SU-DHL-6 (cell line): Measurements from ENCODE around the gene ZNF574.

ENCODE experiments used
- H2AFZ ChIP-seq: fragments of 200-600 bp; sonication (generic); 2 replicates; pipeline ENCODE4 v1.6.1; 2014; ENCODE audit warnings: low read depth, mild to moderate bottlenecking, moderate library complexity, mixed read lengths, antibody characterized with exemption, low read length; ENCODE audit not compliant: severe bottlenecking
- H3F3A ChIP-seq: fragments of 200-600 bp; shearing (Covaris generic); 2 replicates; pipeline ENCODE4 v1.6.0; 2016; ENCODE audit warnings: antibody characterized with exemption, mild to moderate bottlenecking; ENCODE audit not compliant: insufficient read depth
- H3K27ac ChIP-seq: fragments of 200-600 bp; sonication (generic); 2 replicates; pipeline ENCODE4 v1.5.1; 2016; ENCODE audit warnings: low read depth, mild to moderate bottlenecking, low read length, moderate library complexity, mixed read lengths
- H3K27me3 ChIP-seq: fragments of 200-600 bp; sonication (generic), shearing (Covaris generic); 2 replicates; pipeline ENCODE4 v1.6.0; 2014; ENCODE audit warnings: mild to moderate bottlenecking, low read length
- H3K36me3 ChIP-seq: fragments of 200-600 bp; sonication (generic); 2 replicates; pipeline ENCODE4 v1.6.1; 2014; ENCODE audit warnings: mild to moderate bottlenecking, low read length, mixed read lengths
- H3K4me2 ChIP-seq: fragments of 300-600, 200-600 bp; shearing (Covaris generic), sonication (generic); 2 replicates; pipeline ENCODE4 v1.6.0; 2014; ENCODE audit warnings: low read length, low read depth, mild to moderate bottlenecking; ENCODE audit not compliant: poor library complexity, severe bottlenecking
- H3K4me3 ChIP-seq: fragments of 200-600 bp; sonication (generic); 2 replicates; pipeline ENCODE4 v1.5.1; 2014; ENCODE audit warnings: antibody characterized with exemption, low read length, mild to moderate bottlenecking, mixed read lengths; ENCODE audit not compliant: insufficient read depth, poor library complexity, severe bottlenecking
- H3K79me2 ChIP-seq: fragments of 200-600 bp; sonication (generic); 2 replicates; pipeline ENCODE4 v1.6.1; 2014; ENCODE audit warnings: mild to moderate bottlenecking, low read length, moderate library complexity; ENCODE audit not compliant: insufficient read depth
- H3K9ac ChIP-seq: fragments of 200-600 bp; sonication (generic); 2 replicates; pipeline ENCODE4 v1.7.0; 2014; ENCODE audit warnings: mild to moderate bottlenecking, low read length
- H3K9me2 ChIP-seq: fragments of 200-600 bp; sonication (generic); replicated peaks from 2 replicates; pipeline ENCODE4 v1.6.1; 2014; ENCODE audit warnings: low read length; ENCODE audit not compliant: insufficient read depth
- H3K9me3 ChIP-seq: fragments of 200-600 bp; sonication (generic); 2 replicates; pipeline ENCODE4 v1.6.1; 2014; ENCODE audit warnings: low read length, mixed read lengths; ENCODE audit not compliant: insufficient read depth
- H4K20me1 ChIP-seq: fragments of 200-600 bp; sonication (generic); 2 replicates; pipeline ENCODE4 v1.6.1; 2014; ENCODE audit warnings: low read depth, mild to moderate bottlenecking, antibody characterized with exemption, low read length, moderate library complexity, mixed read lengths
- CTCF ChIP-seq: fragments of 200-600 bp; sonication (generic); IDR thresholded peaks from one replicate; pipeline ENCODE4 v1.5.1; 2017; ENCODE audit warnings: antibody characterized with exemption, mild to moderate bottlenecking, low read length, moderate library complexity; ENCODE audit not compliant: insufficient read depth, poor library complexity, severe bottlenecking
- EZH2phosphoT487 ChIP-seq: fragments of 200-600 bp; sonication (generic), shearing (Covaris generic); conservative IDR thresholded peaks from 2 replicates; pipeline ENCODE4 v1.6.1; 2018; ENCODE audit warnings: mild to moderate bottlenecking, antibody characterized with exemption, low read length, moderate library complexity, mixed read lengths

The ZNF574 gene

GRCh38 chr19:42051166-42052115 lies 24.5 kb upstream of the ZNF574 start:
- Histone ChIP-seq H2AFZ (no peak overlapping the region), H3K4me2 (no peak overlapping the region), H3K79me2 (no peaks in the 10 kb centered on the region), H3K9me2 (no peaks in the 10 kb centered on the region), H3K27ac (no peak overlapping the region), H3K36me3 (no peaks in the 10 kb centered on the region), H3K4me3 (no peak overlapping the region), H3K27me3 (no peaks in the 10 kb centered on the region), H3K9ac (no peak overlapping the region), H3F3A (no peaks in the 10 kb centered on the region), H4K20me1 (no peaks in the 10 kb centered on the region), H3K9me3 (no peaks in the 10 kb centered on the region)
- TF ChIP-seq EZH2phosphoT487: no peak
- TF ChIP-seq CTCF: no peak

- Histone ChIP-seq H3F3A (no peaks in the 10 kb centered on the region; the same call in 1 of the 2 replicates), H4K20me1 (no peaks in the 10 kb centered on the region), H3K27me3 (no peaks in the 10 kb centered on the region), H3K36me3 (no peaks in the 10 kb centered on the region), H3K9me3 (no peaks in the 10 kb centered on the region), H3K4me2 (no peak overlapping the region), H3K27ac (no peak overlapping the region), H3K4me3 (no peak overlapping the region), H3K79me2 (no peaks in the 10 kb centered on the region), H2AFZ (no peak overlapping the region), H3K9me2 (no peaks in the 10 kb centered on the region), H3K9ac (no peak overlapping the region)
- TF ChIP-seq EZH2phosphoT487: no peak
- no peak for TF ChIP-seq CTCF
These were observed 23.6 kb upstream of the ZNF574 start for GRCh38 chr19:42052241-42052863.

- no peaks in the 10 kb centered on the region for H3K9me2 ChIP-seq
- TF ChIP-seq CTCF: no peak
- no peak for TF ChIP-seq EZH2phosphoT487
- no peak overlapping the region for H3K4me2 ChIP-seq
- H3K27me3 ChIP-seq: no peaks in the 10 kb centered on the region
- no peaks in the 10 kb centered on the region for H3K9me3 ChIP-seq
- no peak overlapping the region for H3K27ac ChIP-seq
- no peaks in the 10 kb centered on the region for H4K20me1 ChIP-seq
- no peaks in the 10 kb centered on the region for H3K79me2 ChIP-seq
- no peak overlapping the region for H3K4me3 ChIP-seq
- no peaks in the 10 kb centered on the region for H3K36me3 ChIP-seq
- H3F3A ChIP-seq: no peaks in the 10 kb centered on the region; the same call in 1 of the 2 replicates
- H3K9ac ChIP-seq: no peak overlapping the region
- H2AFZ ChIP-seq: no peak overlapping the region
These were observed 22.7 kb upstream of the ZNF574 start for GRCh38 chr19:42053037-42053935.
